PFSK-1 (cell line): ENCODE data around the gene BNIP2.

ENCODE experiments used
- FOXP2 ChIP-seq: optimal IDR thresholded peaks from 2 replicates; pipeline ENCODE3; 2011; ENCODE audit warnings: borderline replicate concordance, control low read depth, inconsistent platforms; ENCODE audit not compliant: insufficient read depth; ENCODE audit errors: extremely low read length, extremely low read depth
- POLR2AphosphoS5 ChIP-seq: IDR thresholded peaks from 2 replicates; pipeline ENCODE4 v1.6.1; 2012; ENCODE audit warnings: low read depth, mild to moderate bottlenecking, control low read depth, low read length, moderate library complexity
- REST ChIP-seq, 2 experiments: IDR thresholded peaks; 2 replicates each; pipeline versions ENCODE4 v1.6.1 to v1.8.0; 2011 to 2012; ENCODE audit warnings: low read depth in 2 of 2, low read length in 2 of 2, control low read depth in 1 of 2, inconsistent platforms in 1 of 2, mild to moderate bottlenecking in 1 of 2, moderate library complexity in 1 of 2; ENCODE audit not compliant: insufficient read depth in 1 of 2
- SIN3A ChIP-seq: IDR thresholded peaks from 2 replicates; pipeline ENCODE4 v1.6.1; 2012; ENCODE audit warnings: mild to moderate bottlenecking, low read length, moderate library complexity, borderline replicate concordance; ENCODE audit not compliant: insufficient read depth
- TAF1 ChIP-seq: IDR thresholded peaks from 2 replicates; pipeline ENCODE4 v1.6.1; 2012; ENCODE audit warnings: low read length, control low read depth, borderline replicate concordance; ENCODE audit not compliant: insufficient read depth

Gene BNIP2

GRCh38 chr15:59689626-59690236, 611 bp upstream of the BNIP2 start:
- TF ChIP-seq FOXP2, result no peak

- TF ChIP-seq POLR2AphosphoS5, result no peak
- no peak for TF ChIP-seq REST (IDR thresholded peaks at IDR 0.05; ENCODE audit: insufficient read depth in 1 of 2, low read depth in 2 of 2, low read length in 2 of 2)
- TF ChIP-seq SIN3A, result no peak
- TF ChIP-seq TAF1, result no peak
- TF ChIP-seq FOXP2, result no peak
These were observed 718 bp downstream of the BNIP2 start for GRCh38 chr15:59688423-59688781.

- TF ChIP-seq TAF1 (no peak), SIN3A (no peak), POLR2AphosphoS5 (no peak), REST (IDR thresholded peaks at IDR 0.05; ENCODE audit: insufficient read depth in 1 of 2, low read depth in 2 of 2, low read length in 2 of 2) (no peak), FOXP2 (no peak)
These were observed 1.3 kb downstream of the BNIP2 start for GRCh38 chr15:59687836-59688235.

GRCh38 chr15:59686389-59686788, 2.7 kb downstream of the BNIP2 start:
- no peak for TF ChIP-seq POLR2AphosphoS5
- TF ChIP-seq REST (IDR thresholded peaks at IDR 0.05; ENCODE audit: insufficient read depth in 1 of 2, low read depth in 2 of 2, low read length in 2 of 2), result no peak
- no peak for TF ChIP-seq FOXP2
- TF ChIP-seq TAF1, result no peak
- TF ChIP-seq SIN3A, result no peak

GRCh38 chr15:59685737-59686297, 3.3 kb downstream of the BNIP2 start:
- TF ChIP-seq SIN3A, result no peak
- no peak for TF ChIP-seq TAF1
- no peak for TF ChIP-seq REST (IDR thresholded peaks at IDR 0.05; ENCODE audit: insufficient read depth in 1 of 2, low read depth in 2 of 2, low read length in 2 of 2)
- no peak for TF ChIP-seq FOXP2
